ENCODE results near the gene SPC25.

- TF ChIP-seq CTCF (IDR thresholded peaks at IDR 0.05; ENCODE audit: poor library complexity, severe bottlenecking) (no peak), EZH2 (IDR thresholded peaks at IDR 0.05; ENCODE audit: borderline replicate concordance, insufficient read depth, low read length, poor library complexity, severe bottlenecking) (no peak), POLR2AphosphoS5 (IDR thresholded peaks at IDR 0.05) (no peak), RAD21 (conservative IDR thresholded peaks at IDR 0.05) (no peak), EP300 (conservative IDR thresholded peaks at IDR 0.05; ENCODE audit: poor library complexity, severe bottlenecking) (no peak), MXI1 (conservative IDR thresholded peaks at IDR 0.05; ENCODE audit: poor library complexity, severe bottlenecking) (no peak), TAF1 (IDR thresholded peaks at IDR 0.05; ENCODE audit: low read depth) (no peak)
- TF ChIP-seq, protein P1, sequence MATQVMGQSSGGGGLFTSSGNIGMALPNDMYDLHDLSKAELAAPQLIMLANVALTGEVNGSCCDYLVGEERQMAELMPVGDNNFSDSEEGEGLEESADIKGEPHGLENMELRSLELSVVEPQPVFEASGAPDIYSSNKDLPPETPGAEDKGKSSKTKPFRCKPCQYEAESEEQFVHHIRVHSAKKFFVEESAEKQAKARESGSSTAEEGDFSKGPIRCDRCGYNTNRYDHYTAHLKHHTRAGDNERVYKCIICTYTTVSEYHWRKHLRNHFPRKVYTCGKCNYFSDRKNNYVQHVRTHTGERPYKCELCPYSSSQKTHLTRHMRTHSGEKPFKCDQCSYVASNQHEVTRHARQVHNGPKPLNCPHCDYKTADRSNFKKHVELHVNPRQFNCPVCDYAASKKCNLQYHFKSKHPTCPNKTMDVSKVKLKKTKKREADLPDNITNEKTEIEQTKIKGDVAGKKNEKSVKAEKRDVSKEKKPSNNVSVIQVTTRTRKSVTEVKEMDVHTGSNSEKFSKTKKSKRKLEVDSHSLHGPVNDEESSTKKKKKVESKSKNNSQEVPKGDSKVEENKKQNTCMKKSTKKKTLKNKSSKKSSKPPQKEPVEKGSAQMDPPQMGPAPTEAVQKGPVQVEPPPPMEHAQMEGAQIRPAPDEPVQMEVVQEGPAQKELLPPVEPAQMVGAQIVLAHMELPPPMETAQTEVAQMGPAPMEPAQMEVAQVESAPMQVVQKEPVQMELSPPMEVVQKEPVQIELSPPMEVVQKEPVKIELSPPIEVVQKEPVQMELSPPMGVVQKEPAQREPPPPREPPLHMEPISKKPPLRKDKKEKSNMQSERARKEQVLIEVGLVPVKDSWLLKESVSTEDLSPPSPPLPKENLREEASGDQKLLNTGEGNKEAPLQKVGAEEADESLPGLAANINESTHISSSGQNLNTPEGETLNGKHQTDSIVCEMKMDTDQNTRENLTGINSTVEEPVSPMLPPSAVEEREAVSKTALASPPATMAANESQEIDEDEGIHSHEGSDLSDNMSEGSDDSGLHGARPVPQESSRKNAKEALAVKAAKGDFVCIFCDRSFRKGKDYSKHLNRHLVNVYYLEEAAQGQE (IDR thresholded peaks at IDR 0.05; ENCODE audit: borderline replicate concordance): no peak
Measured at GRCh38 chr2:168913495-168913894, 23.3 kb upstream of the SPC25 start.

Data from neural cell (in vitro differentiated cells).